Putamen (tissue), 1 donor: Measurements from ENCODE around the gene GSTM1.
A peak's percentile ranks its signal among the peaks of the same experiment; 100 is the strongest.

Experiments
- DNase-seq: peaks from one replicate; pipeline ENCODE4 v3.0.0-alpha.2; 2016; ENCODE audit warnings: low spot score

Gene GSTM1

DNA sequence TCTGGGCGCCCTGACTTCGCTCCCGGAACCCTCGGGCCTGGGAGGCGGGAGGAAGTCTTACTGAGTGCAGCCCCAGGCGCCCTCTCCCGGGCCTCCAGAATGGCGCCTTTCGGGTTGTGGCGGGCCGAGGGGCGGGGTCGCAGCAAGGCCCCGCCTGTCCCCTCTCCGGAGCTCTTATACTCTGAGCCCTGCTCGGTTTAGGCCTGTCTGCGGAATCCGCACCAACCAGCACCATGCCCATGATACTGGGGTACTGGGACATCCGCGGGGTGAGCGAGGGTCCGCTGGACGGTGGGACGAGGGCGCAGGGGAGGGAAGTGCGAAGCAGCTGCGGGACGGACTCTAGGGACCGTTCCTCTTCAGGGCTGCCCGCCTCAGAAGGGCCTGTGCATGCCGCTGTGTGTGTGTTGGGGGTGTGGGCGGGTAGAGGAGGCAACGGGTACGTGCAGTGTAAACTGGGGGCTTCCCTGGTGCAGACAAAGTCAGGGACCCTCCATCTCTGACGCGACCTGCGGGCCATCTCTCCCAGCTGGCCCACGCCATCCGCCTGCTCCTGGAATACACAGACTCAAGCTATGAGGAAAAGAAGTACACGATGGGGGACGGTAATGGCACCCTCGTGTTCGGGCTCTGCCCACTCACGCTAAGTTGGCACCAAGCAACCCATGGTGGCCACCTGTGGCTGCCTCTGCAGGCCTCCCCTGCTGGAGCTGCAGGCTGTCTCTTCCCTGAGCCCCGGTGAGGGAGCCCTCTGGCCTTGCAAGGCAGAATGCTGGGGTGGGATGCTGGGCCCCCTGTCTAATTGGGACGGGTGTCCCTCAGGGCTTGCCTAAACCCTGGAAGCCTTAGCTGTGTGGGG, at the start of gene GSTM1:
GSTM1 (plus strand) TSS at position 177 of the 859 bp plus-strand sequence; CDS start at position 234, 57 bp downstream.
- DNase-seq: peak; percentile 90

DNA sequence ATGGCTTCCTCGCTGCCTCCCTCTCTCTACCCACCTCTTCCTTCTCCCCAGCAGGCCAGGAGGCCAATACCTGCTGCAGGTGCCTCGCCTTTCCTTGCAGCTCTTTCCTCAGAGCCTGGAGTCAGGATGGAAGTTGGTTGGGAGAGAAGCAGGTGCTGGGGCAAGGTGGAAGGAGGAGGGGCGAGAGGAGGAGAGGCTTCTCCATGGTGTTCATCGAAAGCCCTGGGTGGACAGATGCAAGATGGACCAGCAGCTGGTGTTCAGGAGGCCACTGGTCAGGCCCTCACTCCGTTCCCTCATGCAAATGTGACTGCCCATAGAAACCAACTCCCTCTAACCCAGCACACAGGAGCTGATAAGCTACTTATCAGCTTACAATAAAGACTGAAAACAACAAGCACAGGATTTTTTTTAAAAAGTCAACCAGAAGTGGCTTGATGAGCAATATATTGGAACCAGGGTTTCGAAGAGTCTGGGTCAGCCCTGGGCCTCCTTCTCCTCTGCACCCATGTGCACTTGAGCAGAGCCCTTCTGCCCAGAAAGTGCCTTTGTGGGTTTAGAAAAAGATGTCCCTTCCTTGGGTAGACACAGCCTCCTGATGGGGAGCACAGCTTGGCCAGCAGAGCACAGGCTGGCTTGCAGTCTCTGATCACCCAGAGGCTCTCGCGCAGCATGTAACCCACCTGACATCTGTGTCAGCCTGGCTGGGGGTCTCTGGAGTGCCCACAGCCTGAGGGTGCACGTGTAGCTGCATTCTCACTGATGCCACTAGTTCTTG, 48.4 kb upstream of the GSTM1 start:
- DNase-seq: no peak

- no peak for DNase-seq
These were observed 47.8 kb upstream of the GSTM1 start for GRCh38 chr1:109639841-109640184.

DNA sequence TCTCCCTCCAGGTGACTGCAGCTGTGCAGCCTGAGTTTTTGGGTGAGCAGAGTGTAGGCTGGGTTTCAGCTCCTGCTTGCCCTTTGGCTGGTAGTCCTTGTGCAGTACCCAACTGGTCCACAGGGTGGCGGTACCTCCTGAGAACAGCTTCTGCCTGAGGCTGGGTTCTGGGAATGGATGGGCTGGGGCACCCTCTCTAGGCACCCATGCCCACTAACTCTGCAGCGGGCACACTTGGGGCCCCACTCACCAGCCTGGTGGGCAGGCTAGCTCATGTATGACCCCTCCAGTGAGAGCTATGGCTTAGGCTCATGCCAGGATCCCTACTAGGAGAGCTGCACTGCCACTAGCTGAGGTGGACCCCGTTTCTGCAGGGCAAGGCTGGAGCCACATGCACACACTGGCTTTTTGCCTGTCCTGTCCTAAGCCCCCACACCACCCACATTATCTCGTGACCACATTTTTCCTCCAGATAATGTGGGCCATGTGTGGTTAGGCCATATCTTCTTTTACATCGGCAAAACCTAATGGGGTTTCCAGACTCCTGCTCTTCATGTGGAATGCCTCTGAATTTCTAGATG, 47.2 kb upstream of the GSTM1 start:
- no peak for DNase-seq

- no peak for DNase-seq
These were observed 46.4 kb upstream of the GSTM1 start for GRCh38 chr1:109641078-109641740.

DNA sequence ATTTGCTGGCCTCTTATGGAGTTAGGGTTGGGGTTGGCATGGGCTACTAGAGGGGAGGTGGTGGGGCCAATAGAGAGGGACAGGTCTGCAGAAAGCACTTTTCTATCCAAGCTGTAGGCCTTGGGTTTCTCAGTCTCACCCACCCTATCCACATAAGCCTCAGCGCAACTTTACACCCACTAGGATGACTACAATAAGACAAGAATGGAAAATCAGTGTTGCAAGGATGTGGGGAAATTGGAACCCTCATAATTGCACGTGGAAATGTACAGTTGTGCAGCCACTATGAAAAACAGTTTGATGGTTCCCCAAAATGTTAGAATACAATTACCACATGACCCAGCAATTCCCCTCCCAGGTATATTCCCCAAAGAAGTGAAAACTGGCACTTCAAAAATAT, 45.8 kb upstream of the GSTM1 start:
- no peak for DNase-seq

GRCh38 chr1:109642626-109643025, 45.0 kb upstream of the GSTM1 start:
- DNase-seq: no peak

DNA sequence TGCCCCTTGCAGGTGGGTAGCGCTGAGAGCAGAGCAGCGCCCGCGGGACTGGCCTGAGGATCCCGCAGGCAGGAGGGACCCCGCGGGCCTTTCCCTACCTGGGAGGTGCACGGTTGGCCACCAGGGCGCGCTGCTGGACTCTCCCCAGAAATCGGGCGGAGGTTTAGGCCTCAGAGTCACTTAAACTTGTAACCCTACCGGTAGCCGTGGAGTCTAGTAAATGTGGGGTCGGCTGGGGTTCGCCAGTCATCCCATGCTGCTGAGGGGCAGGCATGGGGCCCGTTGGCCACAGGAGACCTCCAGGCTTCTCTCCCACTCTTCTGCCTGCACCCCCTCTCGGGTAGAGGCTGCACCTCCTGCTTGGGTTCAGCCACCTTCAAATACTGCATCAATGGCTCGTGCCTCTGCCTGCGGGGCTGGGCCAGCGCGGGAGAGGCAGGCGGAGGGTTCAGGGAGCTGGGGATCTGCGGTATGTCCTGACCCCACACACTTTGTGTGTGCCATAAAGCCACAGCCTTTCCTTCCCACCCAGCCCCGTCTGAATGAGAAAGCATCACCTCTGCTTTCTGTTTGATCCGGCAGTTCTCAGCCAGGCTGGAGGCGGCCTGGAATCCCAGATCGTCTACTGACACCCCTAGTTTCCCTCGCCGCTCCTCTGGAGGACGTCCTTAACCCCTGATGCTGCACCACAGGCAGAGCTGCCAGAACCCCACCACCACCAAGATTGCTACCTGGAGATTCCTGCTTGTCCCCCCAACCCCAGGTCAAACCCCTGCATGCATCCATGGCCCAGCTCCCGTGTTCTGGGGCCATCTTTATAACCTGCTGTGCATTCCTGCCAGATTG, 44.0 kb upstream of the GSTM1 start:
- no peak for DNase-seq

- DNase-seq: no peak
These were observed 42.9 kb upstream of the GSTM1 start for GRCh38 chr1:109644670-109645069.

GRCh38 chr1:109649491-109649914, 38.1 kb upstream of the GSTM1 start:
- no peak for DNase-seq

GRCh38 chr1:109650609-109651008, 37.0 kb upstream of the GSTM1 start:
- DNase-seq: no peak

- DNase-seq: no peak
These were observed 35.2 kb upstream of the GSTM1 start for GRCh38 chr1:109652402-109652801.

DNA sequence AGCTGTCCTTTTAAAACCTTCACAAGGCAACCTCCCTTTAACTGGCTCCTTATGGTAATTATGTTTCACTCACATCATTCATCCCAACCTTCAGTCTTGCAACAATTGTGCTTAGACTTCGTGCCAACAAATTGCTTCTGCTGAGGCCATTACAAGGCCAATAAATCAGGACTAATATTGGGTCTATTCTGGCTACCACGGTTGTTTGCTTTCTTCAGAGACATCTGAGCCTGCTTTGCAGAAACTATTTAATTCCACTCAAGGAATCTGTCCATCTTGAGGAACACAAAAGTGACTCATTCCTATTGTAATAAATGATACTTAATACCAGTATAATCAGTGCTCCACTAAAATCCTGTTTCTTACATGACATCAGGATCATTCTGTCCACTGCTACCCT, 34.3 kb upstream of the GSTM1 start:
- no peak for DNase-seq

- no peak for DNase-seq
These were observed 33.1 kb upstream of the GSTM1 start for GRCh38 chr1:109654519-109654918.

GRCh38 chr1:109655615-109656519, 31.8 kb upstream of the GSTM1 start, which contains the start of gene GSTM4:
GSTM4 (plus strand) TSS chr1:109656099; CDS start chr1:109656390, 291 bp downstream.
- DNase-seq: peak; percentile 70

DNA sequence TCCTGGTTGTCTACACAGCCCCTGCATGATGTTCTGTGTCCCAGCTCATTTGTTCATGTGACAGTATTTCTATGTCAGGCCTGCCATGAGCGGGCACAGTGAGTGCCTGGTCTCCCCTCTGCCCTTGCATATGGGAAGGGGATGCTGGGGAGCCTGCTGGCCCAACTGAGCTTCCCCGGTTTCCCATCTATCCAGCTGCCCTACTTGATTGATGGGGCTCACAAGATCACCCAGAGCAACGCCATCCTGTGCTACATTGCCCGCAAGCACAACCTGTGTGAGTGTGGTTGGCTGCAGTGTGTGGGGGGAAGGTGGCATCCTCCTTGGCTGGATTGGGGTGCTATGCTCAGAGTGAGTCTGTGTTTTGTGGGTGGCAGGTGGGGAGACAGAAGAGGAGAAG, 30.2 kb upstream of the GSTM1 start:
- no peak for DNase-seq

DNA sequence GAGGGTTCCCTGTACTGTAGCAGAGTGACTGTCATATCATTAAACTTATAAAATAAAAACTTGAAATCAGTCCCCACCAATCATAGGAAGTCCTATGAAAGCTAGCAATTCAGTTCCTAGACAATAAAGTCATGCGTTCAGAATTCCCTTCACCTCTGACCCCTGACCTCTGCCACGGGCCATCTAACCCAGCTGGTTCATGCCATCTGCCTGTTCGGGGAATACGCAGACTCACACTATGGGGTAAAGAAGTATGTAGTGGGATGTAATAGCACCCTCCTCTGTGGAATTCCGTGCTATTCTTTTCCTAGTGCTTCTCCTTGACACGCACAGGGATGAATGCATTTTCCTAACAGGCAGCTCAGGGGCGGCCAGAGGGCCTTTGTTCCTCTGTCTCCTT, 29.6 kb upstream of the GSTM1 start:
- DNase-seq: no peak

DNA sequence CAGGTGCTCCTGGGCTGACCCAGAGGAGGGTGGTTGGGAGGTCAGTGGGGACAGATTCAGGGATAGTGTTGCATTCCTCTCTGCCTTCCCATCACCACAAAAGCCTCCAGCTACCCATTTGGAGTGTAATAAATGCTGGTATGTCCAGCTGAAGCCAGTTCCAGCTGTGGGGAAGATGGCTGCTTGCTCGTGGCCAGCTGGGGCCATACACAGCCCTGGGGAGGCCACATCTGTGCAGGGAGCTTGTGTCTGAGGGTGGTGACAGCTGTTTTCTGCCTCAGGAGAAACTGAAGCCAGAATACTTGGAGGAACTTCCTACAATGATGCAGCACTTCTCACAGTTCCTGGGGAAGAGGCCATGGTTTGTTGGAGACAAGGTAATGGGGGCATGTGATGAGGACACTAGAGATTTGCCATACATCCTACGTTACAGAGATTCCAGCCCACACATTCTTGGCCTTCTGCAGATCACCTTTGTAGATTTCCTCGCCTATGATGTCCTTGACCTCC, 29.0 kb upstream of the GSTM1 start:
- DNase-seq: no peak

GRCh38 chr1:109659145-109659544, 28.5 kb upstream of the GSTM1 start:
- DNase-seq: no peak
